ENCODE results near the gene KLHDC8A.

DNA sequence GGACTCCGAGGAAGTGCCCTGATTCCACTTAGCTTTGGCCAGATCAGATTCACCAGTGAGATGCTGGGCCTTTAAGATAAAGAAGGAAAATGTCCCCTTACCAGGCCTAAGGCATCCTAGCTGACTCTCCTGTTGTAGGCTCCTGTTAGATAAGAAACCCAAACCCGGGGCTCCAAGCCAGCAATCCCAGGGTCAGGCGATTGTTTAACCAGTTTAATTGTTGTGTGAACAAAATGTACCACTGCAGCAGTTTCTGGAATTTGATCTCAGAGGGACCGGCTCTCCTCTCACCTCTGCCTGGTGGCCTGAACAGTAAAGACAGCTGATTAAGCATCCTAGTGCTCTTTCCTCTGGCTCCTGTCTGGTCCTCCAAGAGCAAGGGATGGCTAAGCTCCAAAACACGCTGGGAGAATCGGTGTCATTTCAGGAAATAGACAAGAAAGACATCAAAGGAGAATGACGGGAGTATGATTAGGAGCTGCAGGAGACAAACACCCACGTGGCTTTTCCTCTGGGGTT, 9.3 kb upstream of the KLHDC8A start:
- TF ChIP-seq POLR2AphosphoS5 (IDR thresholded peaks at IDR 0.05): no peak
- TF ChIP-seq, protein P1, sequence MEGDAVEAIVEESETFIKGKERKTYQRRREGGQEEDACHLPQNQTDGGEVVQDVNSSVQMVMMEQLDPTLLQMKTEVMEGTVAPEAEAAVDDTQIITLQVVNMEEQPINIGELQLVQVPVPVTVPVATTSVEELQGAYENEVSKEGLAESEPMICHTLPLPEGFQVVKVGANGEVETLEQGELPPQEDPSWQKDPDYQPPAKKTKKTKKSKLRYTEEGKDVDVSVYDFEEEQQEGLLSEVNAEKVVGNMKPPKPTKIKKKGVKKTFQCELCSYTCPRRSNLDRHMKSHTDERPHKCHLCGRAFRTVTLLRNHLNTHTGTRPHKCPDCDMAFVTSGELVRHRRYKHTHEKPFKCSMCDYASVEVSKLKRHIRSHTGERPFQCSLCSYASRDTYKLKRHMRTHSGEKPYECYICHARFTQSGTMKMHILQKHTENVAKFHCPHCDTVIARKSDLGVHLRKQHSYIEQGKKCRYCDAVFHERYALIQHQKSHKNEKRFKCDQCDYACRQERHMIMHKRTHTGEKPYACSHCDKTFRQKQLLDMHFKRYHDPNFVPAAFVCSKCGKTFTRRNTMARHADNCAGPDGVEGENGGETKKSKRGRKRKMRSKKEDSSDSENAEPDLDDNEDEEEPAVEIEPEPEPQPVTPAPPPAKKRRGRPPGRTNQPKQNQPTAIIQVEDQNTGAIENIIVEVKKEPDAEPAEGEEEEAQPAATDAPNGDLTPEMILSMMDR (IDR thresholded peaks at IDR 0.05): no peak
- TF ChIP-seq POLR2A (IDR thresholded peaks at IDR 0.05): no peak

Measured in prostate gland (tissue), 2 donors.